Stimulated activated naive B cell treated with anti-CD40 and anti-IgM and Interleukin-4, amounts not matched to agents 10 μg/mL and 1 μg/mL and 100 μg/mL, for 72 hours (primary cell): Measurements from ENCODE around the gene OPN5.

Experiments used
- ATAC-seq, 2 donors: fragments of 150-1000 bp; cut with Tn5 transposase; replicated peaks; 2 replicates each; pipeline ENCODE4 v1.10.0; 2021; ENCODE audit warnings: moderate library complexity in 1 of 2
- DNase-seq: peaks from one replicate; pipeline ENCODE4 v3.0.0; 2021
- H3K27ac Mint-ChIP-seq: one replicate; pipeline ENCODE4 v1.8.0; 2022; ENCODE audit warnings: mild to moderate bottlenecking, mixed read lengths
- H3K27me3 Mint-ChIP-seq, 2 donors: one replicate each; pipeline ENCODE4 v1.8.0; 2022; ENCODE audit warnings: mixed read lengths in 2 of 2
- H3K36me3 Mint-ChIP-seq, 2 donors: one replicate each; pipeline ENCODE4 v1.8.0; 2022; ENCODE audit warnings: mixed read lengths in 2 of 2, mild to moderate bottlenecking in 1 of 2
- H3K4me1 Mint-ChIP-seq, 2 donors: one replicate each; pipeline ENCODE4 v1.8.0; 2022; ENCODE audit warnings: mixed read lengths in 2 of 2, mild to moderate bottlenecking in 1 of 2
- H3K4me3 Mint-ChIP-seq, 2 donors: one replicate each; pipeline ENCODE4 v1.8.0; 2022; ENCODE audit warnings: mild to moderate bottlenecking in 2 of 2, mixed read lengths in 2 of 2, moderate library complexity in 1 of 2
- H3K9me3 Mint-ChIP-seq, 2 donors: one replicate each; pipeline ENCODE4 v1.8.0; 2022; ENCODE audit warnings: mixed read lengths in 2 of 2, mild to moderate bottlenecking in 1 of 2

The OPN5 gene

DNA sequence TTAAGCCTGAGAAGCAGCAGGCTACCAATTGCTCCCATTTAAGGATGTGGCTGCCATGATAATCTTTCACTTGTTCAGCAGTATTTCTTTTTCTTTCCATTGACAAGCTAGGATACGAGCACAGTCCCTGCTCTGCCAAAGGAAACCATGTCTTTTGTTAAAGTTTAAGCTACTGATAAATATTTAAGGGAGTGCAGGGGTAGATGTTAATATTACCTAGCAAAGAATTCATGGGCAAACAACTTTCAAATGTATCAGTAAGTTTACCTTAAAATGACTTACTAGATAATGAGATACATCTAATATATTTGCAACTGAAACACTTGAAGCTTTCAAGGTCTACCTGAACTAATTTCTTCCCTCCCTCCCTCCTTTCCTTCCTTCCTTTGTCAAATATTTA, 77.3 kb downstream of the OPN5 start:
- Mint-ChIP-seq H3K9me3 (no peaks in the 10 kb centered on the region), H3K27me3 (peaks cover 0 to 5% of the 10 kb centered on the region in 2 donors), H3K27ac (no peak overlapping the region), H3K4me1 (no peaks in the 10 kb centered on the region), H3K36me3 (no peaks in the 10 kb centered on the region), H3K4me3 (no peak overlapping the region)
- ATAC-seq (no peak), DNase-seq (no peak)

DNA sequence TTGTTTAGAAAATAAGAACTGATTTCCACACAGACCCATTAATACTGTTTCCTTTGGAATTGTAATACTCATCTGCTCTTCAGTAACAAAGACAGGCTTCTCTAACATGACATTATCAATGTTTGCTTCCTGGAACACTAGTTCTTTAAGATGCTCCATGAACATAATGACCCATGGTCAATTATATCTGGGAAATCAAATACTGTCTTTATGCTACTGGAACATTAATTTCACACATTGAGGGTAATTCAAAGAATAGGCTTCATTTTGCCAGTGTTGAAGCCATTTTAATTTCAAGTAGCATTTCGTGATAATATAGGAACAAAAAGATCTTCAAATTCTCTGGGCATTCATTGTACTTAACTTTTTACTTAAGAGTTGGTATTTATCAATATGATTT, 80.9 kb downstream of the OPN5 start:
- H3K9me3 Mint-ChIP-seq = no peaks in the 10 kb centered on the region
- ATAC-seq (no peak), DNase-seq (no peak)
- H3K27ac Mint-ChIP-seq = no peak overlapping the region
- no peaks in the 10 kb centered on the region for H3K36me3 Mint-ChIP-seq
- no peaks in the 10 kb centered on the region for H3K27me3 Mint-ChIP-seq
- no peaks in the 10 kb centered on the region for H3K4me1 Mint-ChIP-seq
- no peak overlapping the region for H3K4me3 Mint-ChIP-seq

DNA sequence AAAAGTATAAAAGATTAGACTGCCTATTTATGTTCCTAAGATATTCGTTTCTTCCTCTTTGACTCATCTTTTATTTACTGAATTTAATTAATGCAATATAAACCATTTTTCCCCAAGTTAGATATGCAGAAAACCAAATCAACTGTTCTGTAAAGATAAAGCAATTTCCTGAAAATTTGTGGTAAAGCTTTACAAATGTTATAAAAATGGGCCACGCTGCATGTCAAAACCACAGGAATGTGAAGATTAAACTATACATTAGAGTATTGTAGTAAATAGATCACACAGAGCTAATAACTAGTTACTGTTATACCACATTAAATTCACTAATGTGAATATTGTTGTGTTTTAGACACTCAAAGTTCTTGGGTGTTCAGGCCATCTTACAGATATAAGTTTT, 83.4 kb downstream of the OPN5 start:
- DNase-seq (no peak), ATAC-seq (no peak)
- H3K27me3 Mint-ChIP-seq = no peaks in the 10 kb centered on the region
- H3K4me3 Mint-ChIP-seq = no peak overlapping the region
- H3K36me3 Mint-ChIP-seq = no peaks in the 10 kb centered on the region
- no peaks in the 10 kb centered on the region for H3K9me3 Mint-ChIP-seq
- H3K4me1 Mint-ChIP-seq = no peaks in the 10 kb centered on the region
- no peak overlapping the region for H3K27ac Mint-ChIP-seq

DNA sequence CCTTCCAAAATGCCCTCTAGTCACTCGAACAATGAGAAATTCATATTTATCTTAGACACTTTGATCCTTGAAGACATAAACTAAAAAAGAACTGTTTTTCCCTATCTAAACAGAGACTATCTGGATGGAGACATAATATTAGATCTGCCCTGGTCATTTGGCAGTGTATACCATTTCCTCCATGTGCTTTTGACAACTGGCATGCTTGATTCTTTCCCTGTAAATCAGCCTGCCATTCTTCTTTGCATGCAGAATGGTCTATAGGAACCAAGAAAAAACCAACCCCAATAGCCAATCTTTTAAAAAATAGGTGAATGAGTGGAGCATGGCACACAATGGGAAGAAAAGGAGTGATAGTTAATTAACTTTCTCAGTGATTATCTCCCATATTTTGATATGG, 93.8 kb downstream of the OPN5 start:
- Mint-ChIP-seq H3K4me3 (no peak overlapping the region), H3K36me3 (no peaks in the 10 kb centered on the region), H3K27ac (no peak overlapping the region), H3K4me1 (no peaks in the 10 kb centered on the region), H3K9me3 (no peaks in the 10 kb centered on the region), H3K27me3 (no peaks in the 10 kb centered on the region)
- DNase-seq (no peak), ATAC-seq (no peak)
